Activated CD8-positive, alpha-beta T cell treated with anti-CD3 and anti-CD28 coated beads for 36 hours (primary cell): ENCODE results near the gene NEB. TPM values are rescaled to one million over a fixed set of nuclear protein-coding genes. Genes with fewer than 3 reads are reported as not detected.

Experiments
- ATAC-seq: fragments of 200-7000 bp; cut with Tn5 transposase; one replicate; pipeline ENCODE4 v1.10.0; 2021; ENCODE audit warnings: mild to moderate bottlenecking, moderate library complexity
- CTCF ChIA-PET: fragments of 350-600 bp; sonication (Branson Sonifier 250); formaldehyde crosslinking; loops from one replicate; lab custom pipeline; 2021; ENCODE audit warnings: antibody characterized with exemption; lab: Charles Lee
- POLR2A ChIA-PET: fragments of 350-600 bp; sonication (Branson Sonifier 250); formaldehyde crosslinking; loops from one replicate; lab custom pipeline; 2021; ENCODE audit warnings: antibody characterized with exemption; lab: Charles Lee
- DNase-seq: peaks from one replicate; pipeline ENCODE4 v3.0.0-alpha.2; 2020
- H3K27ac Mint-ChIP-seq: one replicate; pipeline ENCODE4 v1.8.0; 2021; ENCODE audit warnings: mild to moderate bottlenecking, mixed read lengths
- H3K27me3 Mint-ChIP-seq: one replicate; pipeline ENCODE4 v1.8.0; 2021; ENCODE audit warnings: mixed read lengths
- H3K36me3 Mint-ChIP-seq: one replicate; pipeline ENCODE4 v1.8.0; 2021; ENCODE audit warnings: low read depth, mixed read lengths
- H3K4me1 Mint-ChIP-seq: one replicate; pipeline ENCODE4 v1.8.0; 2021; ENCODE audit warnings: low read depth, mixed read lengths
- H3K4me3 Mint-ChIP-seq: one replicate; pipeline ENCODE4 v1.8.0; 2021; ENCODE audit warnings: mild to moderate bottlenecking, moderate library complexity, mixed read lengths
- H3K9me3 Mint-ChIP-seq: one replicate; pipeline ENCODE4 v1.8.0; 2021; ENCODE audit warnings: mixed read lengths
- intact Hi-C: fragments of 100-400 bp; cut with micrococcal nuclease; formaldehyde crosslinking; loops from one replicate; pipeline ENCODE4 v1.10.0; 2022
- total RNA-seq, 2 experiments: library from RNA; stranded (reverse); gene quantifications; one replicate each; pipeline ENCODE4 v1.2.3, GENCODE V29; 2021
- TF ChIP-seq, protein P1 (sequence below): fragments of 200-600 bp; IDR thresholded peaks from one replicate; pipeline ENCODE4 v1.8.0; 2022; ENCODE audit warnings: antibody characterized with exemption, mild to moderate bottlenecking

NEB gene
- total RNA-seq, 2 experiments from 2014 or later: 0.18 to 0.34 TPM

GRCh38 chr2:151533127-151533526 is 201.1 kb downstream of the NEB start:
- intact Hi-C loops: no loop called here
- no peaks in the 10 kb centered on the region for H3K9me3 Mint-ChIP-seq
- no peak for DNase-seq
- ATAC-seq: no peak
- no peak overlapping the region for H3K4me3 Mint-ChIP-seq
- CTCF ChIA-PET: no interaction called here
- no peak overlapping the region for H3K27ac Mint-ChIP-seq
- no peaks in the 10 kb centered on the region for H3K27me3 Mint-ChIP-seq
- no peaks in the 10 kb centered on the region for H3K36me3 Mint-ChIP-seq
- POLR2A ChIA-PET: no interaction called here
- no peaks in the 10 kb centered on the region for H3K4me1 Mint-ChIP-seq
- TF ChIP-seq, protein P1, sequence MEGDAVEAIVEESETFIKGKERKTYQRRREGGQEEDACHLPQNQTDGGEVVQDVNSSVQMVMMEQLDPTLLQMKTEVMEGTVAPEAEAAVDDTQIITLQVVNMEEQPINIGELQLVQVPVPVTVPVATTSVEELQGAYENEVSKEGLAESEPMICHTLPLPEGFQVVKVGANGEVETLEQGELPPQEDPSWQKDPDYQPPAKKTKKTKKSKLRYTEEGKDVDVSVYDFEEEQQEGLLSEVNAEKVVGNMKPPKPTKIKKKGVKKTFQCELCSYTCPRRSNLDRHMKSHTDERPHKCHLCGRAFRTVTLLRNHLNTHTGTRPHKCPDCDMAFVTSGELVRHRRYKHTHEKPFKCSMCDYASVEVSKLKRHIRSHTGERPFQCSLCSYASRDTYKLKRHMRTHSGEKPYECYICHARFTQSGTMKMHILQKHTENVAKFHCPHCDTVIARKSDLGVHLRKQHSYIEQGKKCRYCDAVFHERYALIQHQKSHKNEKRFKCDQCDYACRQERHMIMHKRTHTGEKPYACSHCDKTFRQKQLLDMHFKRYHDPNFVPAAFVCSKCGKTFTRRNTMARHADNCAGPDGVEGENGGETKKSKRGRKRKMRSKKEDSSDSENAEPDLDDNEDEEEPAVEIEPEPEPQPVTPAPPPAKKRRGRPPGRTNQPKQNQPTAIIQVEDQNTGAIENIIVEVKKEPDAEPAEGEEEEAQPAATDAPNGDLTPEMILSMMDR: no peak

DNA sequence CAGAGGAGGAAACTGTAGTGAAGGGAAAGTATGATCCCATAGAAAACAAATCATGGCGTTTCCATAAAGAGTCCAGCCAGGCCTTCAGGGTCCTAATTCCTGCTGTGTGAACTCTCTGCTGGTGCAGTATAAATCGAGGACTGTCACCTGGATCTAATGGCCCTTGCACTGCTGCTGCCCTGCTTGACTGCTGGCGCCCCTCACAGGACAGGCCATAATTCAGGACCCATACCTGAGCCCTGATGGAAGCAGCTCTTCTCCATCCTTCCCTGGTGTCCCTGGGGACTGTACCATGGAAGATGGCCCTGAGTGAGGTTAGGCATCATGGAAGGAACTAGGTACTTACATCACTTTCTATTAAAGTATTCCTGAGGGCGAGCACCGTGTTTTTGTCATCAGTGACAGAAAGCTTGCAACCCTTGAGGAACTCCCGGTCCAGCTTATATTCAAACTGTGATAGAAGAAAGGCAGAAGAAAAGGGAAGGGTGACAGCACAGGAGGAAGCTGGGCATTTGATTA is 207.6 kb downstream of the NEB start:
- no peak overlapping the region for H3K27ac Mint-ChIP-seq
- H3K4me1 Mint-ChIP-seq: no peaks in the 10 kb centered on the region
- ChIA-PET CTCF (interaction anchor here (1.2 kb wide), 1 partner anchor 498 kb away, joined by 4 read pairs; no protein-coding TSS in a partner anchor), POLR2A (no interaction called here)
- H3K36me3 Mint-ChIP-seq: no peaks in the 10 kb centered on the region
- H3K27me3 Mint-ChIP-seq: no peaks in the 10 kb centered on the region
- no peak for DNase-seq
- intact Hi-C loops: no loop called here
- no peaks in the 10 kb centered on the region for H3K9me3 Mint-ChIP-seq
- TF ChIP-seq, protein P1: no peak
- no peak overlapping the region for H3K4me3 Mint-ChIP-seq
- no peak for ATAC-seq

- TF ChIP-seq, protein P1: no peak
- Mint-ChIP-seq H3K4me3 (no peak overlapping the region), H3K9me3 (no peaks in the 10 kb centered on the region), H3K4me1 (no peaks in the 10 kb centered on the region), H3K27ac (no peak overlapping the region), H3K27me3 (no peaks in the 10 kb centered on the region), H3K36me3 (no peaks in the 10 kb centered on the region)
- CTCF ChIA-PET: interaction anchor here (1.2 kb wide), 1 partner anchor 498 kb away, joined by 4 read pairs; no protein-coding TSS in a partner anchor
- no peak for ATAC-seq
- POLR2A ChIA-PET: no interaction called here
- DNase-seq: no peak
- intact Hi-C loops: no loop called here
Measured at GRCh38 chr2:151525821-151526373, 208.4 kb downstream of the NEB start.

- Mint-ChIP-seq H3K9me3 (no peaks in the 10 kb centered on the region), H3K36me3 (no peaks in the 10 kb centered on the region), H3K27ac (no peak overlapping the region), H3K4me1 (no peaks in the 10 kb centered on the region), H3K4me3 (no peak overlapping the region), H3K27me3 (no peaks in the 10 kb centered on the region)
- no peak for ATAC-seq
- ChIA-PET CTCF (no interaction called here), POLR2A (no interaction called here)
- DNase-seq: no peak
- TF ChIP-seq, protein P1: no peak
- intact Hi-C loops: no loop called here
Measured at GRCh38 chr2:151523850-151524249, 210.4 kb downstream of the NEB start.

- DNase-seq (no peak), ATAC-seq (no peak)
- POLR2A ChIA-PET: no interaction called here
- H3K4me1 Mint-ChIP-seq: no peaks in the 10 kb centered on the region
- intact Hi-C loops: no loop called here
- no peaks in the 10 kb centered on the region for H3K9me3 Mint-ChIP-seq
- TF ChIP-seq, protein P1: no peak
- no peak overlapping the region for H3K4me3 Mint-ChIP-seq
- no peak overlapping the region for H3K27ac Mint-ChIP-seq
- CTCF ChIA-PET: no interaction called here
- no peaks in the 10 kb centered on the region for H3K27me3 Mint-ChIP-seq
- H3K36me3 Mint-ChIP-seq: no peaks in the 10 kb centered on the region
Measured at GRCh38 chr2:151522556-151522955, 211.7 kb downstream of the NEB start.
